Measurements from ENCODE around the gene EPB41L3.

DNA sequence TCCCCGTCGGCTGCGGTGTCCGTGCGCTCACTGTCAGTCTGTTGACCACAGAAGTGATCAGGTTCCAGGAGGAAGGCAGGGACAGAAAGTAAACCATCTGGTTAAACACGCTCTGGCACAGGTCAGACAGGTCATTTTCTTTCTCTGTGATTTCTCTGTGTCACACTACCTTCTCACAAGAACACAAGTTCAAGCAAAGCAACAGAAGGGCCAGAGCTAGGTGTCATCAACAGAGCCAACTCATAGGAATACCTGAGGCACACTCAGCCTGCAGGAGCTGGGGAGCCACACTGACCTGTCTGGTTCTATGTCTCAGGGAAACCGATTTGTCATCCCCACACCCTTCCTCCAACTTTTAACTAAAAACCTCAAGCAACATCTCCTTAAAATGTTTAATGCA is 133.2 kb downstream of the EPB41L3 start:
- TF ChIP-seq, protein P1, sequence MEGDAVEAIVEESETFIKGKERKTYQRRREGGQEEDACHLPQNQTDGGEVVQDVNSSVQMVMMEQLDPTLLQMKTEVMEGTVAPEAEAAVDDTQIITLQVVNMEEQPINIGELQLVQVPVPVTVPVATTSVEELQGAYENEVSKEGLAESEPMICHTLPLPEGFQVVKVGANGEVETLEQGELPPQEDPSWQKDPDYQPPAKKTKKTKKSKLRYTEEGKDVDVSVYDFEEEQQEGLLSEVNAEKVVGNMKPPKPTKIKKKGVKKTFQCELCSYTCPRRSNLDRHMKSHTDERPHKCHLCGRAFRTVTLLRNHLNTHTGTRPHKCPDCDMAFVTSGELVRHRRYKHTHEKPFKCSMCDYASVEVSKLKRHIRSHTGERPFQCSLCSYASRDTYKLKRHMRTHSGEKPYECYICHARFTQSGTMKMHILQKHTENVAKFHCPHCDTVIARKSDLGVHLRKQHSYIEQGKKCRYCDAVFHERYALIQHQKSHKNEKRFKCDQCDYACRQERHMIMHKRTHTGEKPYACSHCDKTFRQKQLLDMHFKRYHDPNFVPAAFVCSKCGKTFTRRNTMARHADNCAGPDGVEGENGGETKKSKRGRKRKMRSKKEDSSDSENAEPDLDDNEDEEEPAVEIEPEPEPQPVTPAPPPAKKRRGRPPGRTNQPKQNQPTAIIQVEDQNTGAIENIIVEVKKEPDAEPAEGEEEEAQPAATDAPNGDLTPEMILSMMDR (IDR thresholded peaks at IDR 0.05): no peak
- no peak for TF ChIP-seq CBFB (CRISPR knock-in tag; IDR thresholded peaks at IDR 0.05; ENCODE audit: low read depth)
- TF ChIP-seq ZNF263 (CRISPR knock-in tag; IDR thresholded peaks at IDR 0.05; ENCODE audit: low read depth): no peak
- TF ChIP-seq, protein P2, sequence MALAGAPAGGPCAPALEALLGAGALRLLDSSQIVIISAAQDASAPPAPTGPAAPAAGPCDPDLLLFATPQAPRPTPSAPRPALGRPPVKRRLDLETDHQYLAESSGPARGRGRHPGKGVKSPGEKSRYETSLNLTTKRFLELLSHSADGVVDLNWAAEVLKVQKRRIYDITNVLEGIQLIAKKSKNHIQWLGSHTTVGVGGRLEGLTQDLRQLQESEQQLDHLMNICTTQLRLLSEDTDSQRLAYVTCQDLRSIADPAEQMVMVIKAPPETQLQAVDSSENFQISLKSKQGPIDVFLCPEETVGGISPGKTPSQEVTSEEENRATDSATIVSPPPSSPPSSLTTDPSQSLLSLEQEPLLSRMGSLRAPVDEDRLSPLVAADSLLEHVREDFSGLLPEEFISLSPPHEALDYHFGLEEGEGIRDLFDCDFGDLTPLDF (CRISPR knock-in tag; IDR thresholded peaks at IDR 0.05): no peak
- TF ChIP-seq ZNF416 (CRISPR knock-in tag; IDR thresholded peaks at IDR 0.05): no peak
- TF ChIP-seq NR3C1 (CRISPR knock-in tag; conservative IDR thresholded peaks at IDR 0.05; ENCODE audit: low read depth): no peak
- no peak for TF ChIP-seq FOXJ3 (CRISPR knock-in tag; IDR thresholded peaks at IDR 0.05; ENCODE audit: borderline replicate concordance)
- TF ChIP-seq KAT7 (CRISPR knock-in tag; IDR thresholded peaks at IDR 0.05; ENCODE audit: borderline replicate concordance): no peak
- TF ChIP-seq IRF2 (CRISPR knock-in tag; IDR thresholded peaks at IDR 0.05; ENCODE audit: borderline replicate concordance, low read depth): no peak
- no peak for TF ChIP-seq MLX (CRISPR knock-in tag; IDR thresholded peaks at IDR 0.05)
- TF ChIP-seq, protein P3, sequence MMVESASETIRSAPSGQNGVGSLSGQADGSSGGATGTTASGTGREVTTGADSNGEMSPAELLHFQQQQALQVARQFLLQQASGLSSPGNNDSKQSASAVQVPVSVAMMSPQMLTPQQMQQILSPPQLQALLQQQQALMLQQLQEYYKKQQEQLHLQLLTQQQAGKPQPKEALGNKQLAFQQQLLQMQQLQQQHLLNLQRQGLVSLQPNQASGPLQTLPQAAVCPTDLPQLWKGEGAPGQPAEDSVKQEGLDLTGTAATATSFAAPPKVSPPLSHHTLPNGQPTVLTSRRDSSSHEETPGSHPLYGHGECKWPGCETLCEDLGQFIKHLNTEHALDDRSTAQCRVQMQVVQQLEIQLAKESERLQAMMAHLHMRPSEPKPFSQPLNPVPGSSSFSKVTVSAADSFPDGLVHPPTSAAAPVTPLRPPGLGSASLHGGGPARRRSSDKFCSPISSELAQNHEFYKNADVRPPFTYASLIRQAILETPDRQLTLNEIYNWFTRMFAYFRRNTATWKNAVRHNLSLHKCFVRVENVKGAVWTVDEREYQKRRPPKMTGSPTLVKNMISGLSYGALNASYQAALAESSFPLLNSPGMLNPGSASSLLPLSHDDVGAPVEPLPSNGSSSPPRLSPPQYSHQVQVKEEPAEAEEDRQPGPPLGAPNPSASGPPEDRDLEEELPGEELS (CRISPR knock-in tag; IDR thresholded peaks at IDR 0.05): no peak
